ENCODE results near the gene PACSIN3. TPM values are rescaled to one million over a fixed set of nuclear protein-coding genes. Genes with fewer than 3 reads are reported as not detected.

PACSIN3 gene
- total RNA-seq, 1 donor from 2014 or later, result 127 TPM

DNA sequence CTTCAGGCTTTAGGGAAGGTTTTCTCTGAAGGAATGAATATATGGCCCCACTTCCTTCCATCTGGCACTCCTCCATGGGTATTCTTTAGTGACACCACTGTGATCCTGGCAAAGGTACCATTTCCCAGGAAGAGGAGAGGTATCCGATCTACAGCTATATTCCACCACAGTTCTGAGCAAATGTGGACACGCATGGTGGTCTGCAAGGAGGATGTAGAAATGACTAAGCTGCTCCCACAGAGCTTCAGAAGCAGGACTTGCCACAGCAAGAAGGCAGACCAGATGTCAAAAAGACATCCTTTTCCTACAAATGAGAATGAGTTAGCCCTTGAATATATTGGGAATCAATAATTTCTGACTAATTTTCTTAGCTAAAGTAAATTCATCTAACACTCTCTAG, 55.1 kb downstream of the PACSIN3 start:
- Histone ChIP-seq H3K9me3 (ENCODE audit: control insufficient read depth in 3 of 3, low read length in 3 of 3) (no peaks in the 10 kb centered on the region), H3K4me1 (ENCODE audit: control insufficient read depth in 3 of 3, insufficient read depth in 3 of 3, low read length in 3 of 3) (no peaks in the 10 kb centered on the region), H3K36me3 (ENCODE audit: control insufficient read depth in 3 of 3, insufficient read depth in 3 of 3, low read length in 3 of 3) (no peaks in the 10 kb centered on the region), H3K27me3 (ENCODE audit: control insufficient read depth in 3 of 3, insufficient read depth in 3 of 3, low read length in 3 of 3) (no peaks in the 10 kb centered on the region), H3K27ac (ENCODE audit: low read depth, low read length) (no peak overlapping the region), H3K9ac (ENCODE audit: low read depth in 1 of 3, low read length in 3 of 3) (no peak overlapping the region), H3K4me3 (ENCODE audit: low read length in 3 of 3) (no peak overlapping the region)

DNA sequence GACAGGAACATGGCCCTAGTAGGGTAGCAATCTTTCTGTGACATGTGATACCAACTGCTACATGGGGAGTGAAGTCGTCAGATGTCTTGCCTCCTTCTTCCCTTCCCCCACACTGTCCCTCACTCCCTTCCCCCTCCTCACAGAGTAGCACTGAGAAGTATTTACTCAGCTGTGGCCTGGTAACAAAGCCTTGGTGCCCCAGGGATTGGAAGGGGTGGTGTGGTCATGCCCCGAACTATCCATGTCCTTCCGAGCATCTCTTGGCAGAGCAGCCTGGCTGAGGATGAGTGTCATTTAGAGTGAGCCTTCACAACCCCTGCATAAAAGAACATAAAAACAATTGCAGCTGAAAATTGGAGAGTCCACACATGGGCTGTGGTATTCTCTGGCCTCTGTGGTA, 55.7 kb downstream of the PACSIN3 start:
- Histone ChIP-seq H3K27ac (ENCODE audit: low read depth, low read length) (no peak overlapping the region), H3K27me3 (ENCODE audit: control insufficient read depth in 3 of 3, insufficient read depth in 3 of 3, low read length in 3 of 3) (no peaks in the 10 kb centered on the region), H3K4me1 (ENCODE audit: control insufficient read depth in 3 of 3, insufficient read depth in 3 of 3, low read length in 3 of 3) (no peaks in the 10 kb centered on the region), H3K36me3 (ENCODE audit: control insufficient read depth in 3 of 3, insufficient read depth in 3 of 3, low read length in 3 of 3) (no peaks in the 10 kb centered on the region), H3K9me3 (ENCODE audit: control insufficient read depth in 3 of 3, low read length in 3 of 3) (no peaks in the 10 kb centered on the region), H3K4me3 (ENCODE audit: low read length in 3 of 3) (no peak overlapping the region), H3K9ac (ENCODE audit: low read depth in 1 of 3, low read length in 3 of 3) (no peak overlapping the region)

Small RNA genes lying within 50 kb of the gene (small RNA-seq; reads per million reads assigned to genes)
- gene MIR6745, result not detected

Other genes starting within 250 kb of the PACSIN3 start
- 16.7 TPM for gene CSTPP1, start 249.7 kb downstream of the PACSIN3 start, total RNA-seq
- gene ARFGAP2, start 9.6 kb downstream of the PACSIN3 start, total RNA-seq, result 105 TPM
- 7.8 TPM for gene DDB2, start 28.5 kb upstream of the PACSIN3 start, total RNA-seq
- gene ACP2, start 62.4 kb upstream of the PACSIN3 start, total RNA-seq, result 11.5 TPM
- gene NR1H3, start 71.6 kb upstream of the PACSIN3 start, total RNA-seq, result 23.5 TPM
- 15.7 TPM for gene MADD, start 83.7 kb upstream of the PACSIN3 start, total RNA-seq
- 1.6 TPM for gene MYBPC3, start 166.3 kb upstream of the PACSIN3 start, total RNA-seq
- gene SPI1, start 192.1 kb upstream of the PACSIN3 start, total RNA-seq, result 2.6 TPM
- 16.7 TPM for gene SLC39A13, start 222.2 kb upstream of the PACSIN3 start, total RNA-seq
- 146 TPM for gene PSMC3, start 240.0 kb upstream of the PACSIN3 start, total RNA-seq